ENCODE results near the gene CYP4F3.
"Not testable (repeated sequence)": the region's sequence is repeated elsewhere in the genome, so short reads cannot be mapped to it uniquely, and the experiment has no call there.

DNA sequence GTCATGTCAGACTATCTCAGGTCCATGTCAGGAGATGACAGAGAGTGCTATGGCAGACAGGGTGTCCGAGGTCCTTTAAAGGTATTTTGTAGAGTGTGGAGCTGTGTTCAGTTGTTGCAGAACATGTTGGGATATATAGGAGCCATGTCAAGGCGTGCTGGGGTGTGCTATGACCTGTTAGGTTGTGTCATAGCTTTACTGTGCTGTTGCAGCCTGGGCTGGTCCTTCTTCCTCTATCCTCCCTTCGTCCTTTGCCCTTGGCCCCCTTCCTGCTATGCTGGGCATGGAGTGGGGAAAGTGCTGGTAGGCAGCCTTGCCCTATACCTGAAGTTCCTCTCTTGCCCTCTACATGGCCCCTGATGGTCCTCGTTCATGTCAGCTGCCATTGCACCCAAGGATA, 39.2 kb downstream of the CYP4F3 start:
- TF ChIP-seq POLR2A (IDR thresholded peaks at IDR 0.05): not testable (repeated sequence)
- TF ChIP-seq, protein P1, sequence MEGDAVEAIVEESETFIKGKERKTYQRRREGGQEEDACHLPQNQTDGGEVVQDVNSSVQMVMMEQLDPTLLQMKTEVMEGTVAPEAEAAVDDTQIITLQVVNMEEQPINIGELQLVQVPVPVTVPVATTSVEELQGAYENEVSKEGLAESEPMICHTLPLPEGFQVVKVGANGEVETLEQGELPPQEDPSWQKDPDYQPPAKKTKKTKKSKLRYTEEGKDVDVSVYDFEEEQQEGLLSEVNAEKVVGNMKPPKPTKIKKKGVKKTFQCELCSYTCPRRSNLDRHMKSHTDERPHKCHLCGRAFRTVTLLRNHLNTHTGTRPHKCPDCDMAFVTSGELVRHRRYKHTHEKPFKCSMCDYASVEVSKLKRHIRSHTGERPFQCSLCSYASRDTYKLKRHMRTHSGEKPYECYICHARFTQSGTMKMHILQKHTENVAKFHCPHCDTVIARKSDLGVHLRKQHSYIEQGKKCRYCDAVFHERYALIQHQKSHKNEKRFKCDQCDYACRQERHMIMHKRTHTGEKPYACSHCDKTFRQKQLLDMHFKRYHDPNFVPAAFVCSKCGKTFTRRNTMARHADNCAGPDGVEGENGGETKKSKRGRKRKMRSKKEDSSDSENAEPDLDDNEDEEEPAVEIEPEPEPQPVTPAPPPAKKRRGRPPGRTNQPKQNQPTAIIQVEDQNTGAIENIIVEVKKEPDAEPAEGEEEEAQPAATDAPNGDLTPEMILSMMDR (IDR thresholded peaks at IDR 0.05 in 4 of 5, conservative IDR thresholded peaks at IDR 0.05 in 1 of 5): not testable (repeated sequence)
